Measurements from ENCODE around the gene DHX15.

Gene DHX15

GRCh38 chr4:24557026-24558025 lies 27.0 kb downstream of the DHX15 start:
- DNase-seq (ENCODE audit: low spot score in 2 of 2) (no peak), ATAC-seq (replicated peaks; ENCODE audit: extremely low read depth, poor library complexity, severe bottlenecking) (no peak)
- H3K36me3 Mint-ChIP-seq (ENCODE audit: insufficient read depth): peaks cover 38% of the 10 kb centered on the region
- no peaks in the 10 kb centered on the region for H3K27me3 Mint-ChIP-seq
- H3K4me3 Mint-ChIP-seq: peak overlapping the region; percentile 5
- no peak overlapping the region for H3K27ac Mint-ChIP-seq (ENCODE audit: low read depth)
- no peaks in the 10 kb centered on the region for H3K9me3 Mint-ChIP-seq
- H3K4me1 Mint-ChIP-seq: peaks cover 64% of the 10 kb centered on the region

GRCh38 chr4:24551492-24552289 lies 32.7 kb downstream of the DHX15 start:
- DNase-seq (ENCODE audit: low spot score in 2 of 2) (no peak), ATAC-seq (replicated peaks; ENCODE audit: extremely low read depth, poor library complexity, severe bottlenecking) (no peak)
- Mint-ChIP-seq H3K4me3 (no peak overlapping the region), H3K9me3 (no peaks in the 10 kb centered on the region), H3K4me1 (peaks cover 29% of the 10 kb centered on the region), H3K27me3 (no peaks in the 10 kb centered on the region), H3K27ac (ENCODE audit: low read depth) (no peak overlapping the region), H3K36me3 (ENCODE audit: insufficient read depth) (peaks cover 52% of the 10 kb centered on the region)

DNA sequence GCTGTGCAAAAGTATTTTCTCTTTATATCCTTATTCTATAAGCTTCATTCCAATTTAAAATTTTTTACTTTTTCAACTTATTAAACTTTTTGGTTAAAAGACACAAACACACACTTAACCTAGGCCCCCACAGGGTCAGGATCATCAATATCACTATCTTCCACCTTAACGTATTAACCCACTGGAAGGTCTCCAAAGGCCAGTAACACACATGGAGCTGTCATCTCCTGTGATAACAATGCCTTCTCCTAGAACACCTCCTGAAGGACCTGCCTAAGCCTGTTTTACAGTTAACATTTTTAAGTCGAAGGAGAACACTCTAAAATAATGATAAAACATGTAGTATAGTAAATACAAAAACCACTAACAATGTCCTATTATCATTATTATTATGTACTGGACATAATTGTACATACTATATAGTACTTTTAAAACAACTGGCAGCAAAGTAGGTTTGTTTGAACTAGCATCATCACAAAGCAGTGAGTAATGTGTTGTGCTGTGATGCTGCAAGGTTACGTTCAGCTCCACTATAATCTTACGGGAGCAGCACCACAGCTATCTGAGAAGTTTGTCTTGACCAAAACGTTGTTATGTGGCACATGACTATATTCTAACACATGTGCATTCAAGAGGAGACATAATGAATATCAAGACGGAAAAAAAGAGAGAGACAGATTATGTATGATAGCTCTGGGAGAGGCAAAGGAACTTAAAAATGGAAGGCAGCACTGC lies 33.7 kb downstream of the DHX15 start:
- no peak for ATAC-seq (replicated peaks; ENCODE audit: extremely low read depth, poor library complexity, severe bottlenecking)
- H3K27ac Mint-ChIP-seq (ENCODE audit: low read depth): no peak overlapping the region

DNA sequence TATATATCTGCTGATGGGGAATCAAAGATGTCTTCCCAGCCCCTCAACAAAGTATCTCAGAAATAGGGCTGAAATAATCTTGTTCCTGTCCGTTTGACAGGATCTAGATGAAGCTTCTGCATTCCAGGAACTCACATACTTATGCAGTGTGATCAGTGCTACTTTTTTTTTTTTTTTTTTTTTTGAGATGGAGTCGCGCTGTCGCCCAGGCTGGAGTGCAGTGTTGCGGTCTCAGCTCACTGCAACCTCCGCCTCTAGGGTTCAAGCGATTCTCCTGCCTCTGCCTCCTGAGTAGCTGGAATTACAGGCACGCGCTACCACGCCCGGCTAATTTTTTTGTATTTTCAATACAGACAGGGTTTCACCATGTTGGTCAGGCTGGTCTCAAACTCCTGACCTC lies 36.4 kb downstream of the DHX15 start:
- Mint-ChIP-seq H3K27ac (ENCODE audit: low read depth) (peak overlapping the region; percentile 25), H3K9me3 (no peaks in the 10 kb centered on the region), H3K27me3 (no peaks in the 10 kb centered on the region), H3K4me1 (peaks cover 25% of the 10 kb centered on the region), H3K36me3 (ENCODE audit: insufficient read depth) (peaks cover 49% of the 10 kb centered on the region), H3K4me3 (no peak overlapping the region)
- ATAC-seq (replicated peaks; ENCODE audit: extremely low read depth, poor library complexity, severe bottlenecking) (no peak), DNase-seq (ENCODE audit: low spot score in 2 of 2) (no peak)

More for the DNA sequence above, 33.7 kb downstream of the DHX15 start:
- Mint-ChIP-seq H3K36me3 (ENCODE audit: insufficient read depth) (peaks cover 50% of the 10 kb centered on the region), H3K4me1 (peaks cover 25% of the 10 kb centered on the region), H3K4me3 (no peak overlapping the region), H3K27me3 (no peaks in the 10 kb centered on the region), H3K9me3 (no peaks in the 10 kb centered on the region)
- DNase-seq (ENCODE audit: low spot score in 2 of 2): no peak

GRCh38 chr4:24544208-24544988 lies 40.0 kb downstream of the DHX15 start:
- Mint-ChIP-seq H3K9me3 (no peaks in the 10 kb centered on the region), H3K4me3 (no peak overlapping the region), H3K36me3 (ENCODE audit: insufficient read depth) (peaks cover 58% of the 10 kb centered on the region), H3K27me3 (no peaks in the 10 kb centered on the region), H3K4me1 (peaks cover 18% of the 10 kb centered on the region), H3K27ac (ENCODE audit: low read depth) (no peak overlapping the region)
- ATAC-seq (replicated peaks; ENCODE audit: extremely low read depth, poor library complexity, severe bottlenecking): no peak
- no peak for DNase-seq (ENCODE audit: low spot score in 2 of 2)

DNA sequence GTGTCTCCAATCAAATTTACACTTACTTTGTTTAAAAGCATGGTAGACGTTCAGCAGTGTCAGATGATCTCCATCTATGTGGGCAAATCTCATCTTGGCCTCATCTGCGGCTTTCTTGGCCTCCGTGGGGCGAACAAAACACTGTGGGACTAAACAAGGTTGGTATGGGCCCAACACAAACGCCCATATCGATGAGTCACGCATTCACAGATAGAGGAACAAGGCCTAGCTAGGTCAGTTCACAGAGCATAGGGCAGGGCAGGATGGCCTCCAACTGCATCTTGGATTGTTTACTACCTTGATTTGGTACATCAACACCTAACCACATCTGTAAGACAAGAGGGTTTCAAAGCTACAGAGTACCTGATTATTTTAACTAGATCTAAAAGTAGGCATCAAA lies 47.3 kb downstream of the DHX15 start:
- Mint-ChIP-seq H3K27me3 (no peaks in the 10 kb centered on the region), H3K36me3 (ENCODE audit: insufficient read depth) (peaks cover 47% of the 10 kb centered on the region), H3K4me1 (no peaks in the 10 kb centered on the region), H3K27ac (ENCODE audit: low read depth) (no peak overlapping the region), H3K9me3 (no peaks in the 10 kb centered on the region), H3K4me3 (no peak overlapping the region)
- DNase-seq (ENCODE audit: low spot score in 2 of 2): no peak
- no peak for ATAC-seq (replicated peaks; ENCODE audit: extremely low read depth, poor library complexity, severe bottlenecking)

- Mint-ChIP-seq H3K9me3 (no peaks in the 10 kb centered on the region), H3K4me1 (no peaks in the 10 kb centered on the region), H3K27me3 (no peaks in the 10 kb centered on the region), H3K36me3 (ENCODE audit: insufficient read depth) (peaks cover 48% of the 10 kb centered on the region), H3K27ac (ENCODE audit: low read depth) (no peak overlapping the region), H3K4me3 (no peak overlapping the region)
- DNase-seq (ENCODE audit: low spot score in 2 of 2): no peak
- no peak for ATAC-seq (replicated peaks; ENCODE audit: extremely low read depth, poor library complexity, severe bottlenecking)
These were observed 49.0 kb downstream of the DHX15 start for GRCh38 chr4:24535399-24535798.

- H3K9me3 Mint-ChIP-seq: no peaks in the 10 kb centered on the region
- no peak overlapping the region for H3K27ac Mint-ChIP-seq (ENCODE audit: low read depth)
- no peaks in the 10 kb centered on the region for H3K4me1 Mint-ChIP-seq
- H3K36me3 Mint-ChIP-seq (ENCODE audit: insufficient read depth): peaks cover 47% of the 10 kb centered on the region
- H3K27me3 Mint-ChIP-seq: no peaks in the 10 kb centered on the region
- DNase-seq (ENCODE audit: low spot score in 2 of 2) (no peak), ATAC-seq (replicated peaks; ENCODE audit: extremely low read depth, poor library complexity, severe bottlenecking) (no peak)
- H3K4me3 Mint-ChIP-seq: no peak overlapping the region
These were observed 51.0 kb downstream of the DHX15 start for GRCh38 chr4:24533364-24533763.

DNA sequence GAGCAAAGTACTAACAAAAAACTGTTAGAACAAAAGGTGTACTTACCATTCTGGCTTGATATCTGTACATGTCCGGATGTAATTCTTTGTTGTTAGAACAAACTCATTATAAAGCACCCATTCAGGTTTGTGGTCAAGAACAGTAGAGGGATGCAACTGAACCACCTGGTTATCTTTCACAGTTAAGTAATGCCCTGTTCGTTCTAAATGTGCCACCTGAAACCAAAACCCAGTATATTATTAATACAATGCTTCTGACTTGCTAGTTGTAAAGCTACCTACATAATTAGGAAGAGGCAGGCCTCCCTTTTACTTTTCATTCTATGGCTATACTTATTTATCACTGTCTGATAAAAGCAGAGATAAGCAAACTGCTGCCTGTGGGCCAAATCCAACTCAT lies 54.8 kb downstream of the DHX15 start:
- Mint-ChIP-seq H3K27me3 (no peaks in the 10 kb centered on the region), H3K4me3 (no peak overlapping the region), H3K27ac (ENCODE audit: low read depth) (peak overlapping the region; percentile 70), H3K9me3 (no peaks in the 10 kb centered on the region), H3K36me3 (ENCODE audit: insufficient read depth) (peaks cover 51% of the 10 kb centered on the region), H3K4me1 (no peaks in the 10 kb centered on the region)
- DNase-seq (ENCODE audit: low spot score in 2 of 2) (no peak), ATAC-seq (replicated peaks; ENCODE audit: extremely low read depth, poor library complexity, severe bottlenecking) (no peak)

- H3K27me3 Mint-ChIP-seq: no peaks in the 10 kb centered on the region
These were observed 57.0 kb downstream of the DHX15 start for GRCh38 chr4:24527371-24527770.

GRCh38 chr4:24521544-24521943 lies 62.8 kb downstream of the DHX15 start:
- ATAC-seq (replicated peaks; ENCODE audit: extremely low read depth, poor library complexity, severe bottlenecking): no peak
- DNase-seq (ENCODE audit: low spot score in 2 of 2): no peak
- Mint-ChIP-seq H3K4me3 (no peak overlapping the region), H3K9me3 (no peaks in the 10 kb centered on the region), H3K4me1 (peaks cover 14% of the 10 kb centered on the region), H3K27ac (ENCODE audit: low read depth) (no peak overlapping the region), H3K36me3 (ENCODE audit: insufficient read depth) (peaks cover 21% of the 10 kb centered on the region), H3K27me3 (no peaks in the 10 kb centered on the region)

More at GRCh38 chr4:24527371-24527770, 57.0 kb downstream of the DHX15 start:
- peaks cover 6% of the 10 kb centered on the region for H3K4me1 Mint-ChIP-seq
- peak overlapping the region; percentile 32 for H3K27ac Mint-ChIP-seq (ENCODE audit: low read depth)
- no peak for DNase-seq (ENCODE audit: low spot score in 2 of 2)
- ATAC-seq (replicated peaks; ENCODE audit: extremely low read depth, poor library complexity, severe bottlenecking): no peak
- H3K36me3 Mint-ChIP-seq (ENCODE audit: insufficient read depth): peaks cover 51% of the 10 kb centered on the region
- H3K4me3 Mint-ChIP-seq: no peak overlapping the region
- H3K9me3 Mint-ChIP-seq: no peaks in the 10 kb centered on the region

- ATAC-seq (replicated peaks; ENCODE audit: extremely low read depth, poor library complexity, severe bottlenecking) (no peak), DNase-seq (ENCODE audit: low spot score in 2 of 2) (no peak)
- H3K27me3 Mint-ChIP-seq: no peaks in the 10 kb centered on the region
- peaks cover 10% of the 10 kb centered on the region for H3K36me3 Mint-ChIP-seq (ENCODE audit: insufficient read depth)
- H3K4me3 Mint-ChIP-seq: no peak overlapping the region
- no peaks in the 10 kb centered on the region for H3K9me3 Mint-ChIP-seq
- H3K27ac Mint-ChIP-seq (ENCODE audit: low read depth): no peak overlapping the region
- H3K4me1 Mint-ChIP-seq: peaks cover 20% of the 10 kb centered on the region
These were observed 64.7 kb downstream of the DHX15 start for GRCh38 chr4:24519649-24520048.
